Activated CD8-positive, alpha-beta memory T cell treated with anti-CD3 and anti-CD28 coated beads, Interleukin-2, amount 50 U/mL, for 1 hour (primary cell): ENCODE data around the gene RNF169.

Experiments used
- DNase-seq: peaks from one replicate; pipeline ENCODE4 v3.0.0-alpha.2; 2020; ENCODE audit errors: extremely low read depth

RNF169 gene

DNA sequence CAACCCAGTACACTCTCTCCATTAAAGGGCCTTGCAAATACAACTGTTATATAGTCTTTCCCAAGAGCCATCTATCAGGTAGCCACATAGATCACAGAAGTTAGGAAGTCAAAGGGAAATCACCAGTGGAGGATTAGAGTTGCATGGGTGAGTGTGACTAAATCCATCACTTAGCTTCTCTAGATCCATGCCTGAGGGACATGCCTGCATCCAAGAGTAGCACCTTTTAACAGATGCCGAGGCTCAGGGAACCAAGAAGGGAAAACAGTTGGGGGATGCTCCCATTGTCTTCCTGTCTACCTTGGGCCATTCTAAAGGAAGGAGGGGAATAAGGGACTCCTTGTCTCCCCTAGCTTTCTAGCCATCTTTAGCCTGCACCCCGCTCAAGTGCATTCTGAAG, 122.4 kb downstream of the RNF169 start:
- DNase-seq, result no peak

DNA sequence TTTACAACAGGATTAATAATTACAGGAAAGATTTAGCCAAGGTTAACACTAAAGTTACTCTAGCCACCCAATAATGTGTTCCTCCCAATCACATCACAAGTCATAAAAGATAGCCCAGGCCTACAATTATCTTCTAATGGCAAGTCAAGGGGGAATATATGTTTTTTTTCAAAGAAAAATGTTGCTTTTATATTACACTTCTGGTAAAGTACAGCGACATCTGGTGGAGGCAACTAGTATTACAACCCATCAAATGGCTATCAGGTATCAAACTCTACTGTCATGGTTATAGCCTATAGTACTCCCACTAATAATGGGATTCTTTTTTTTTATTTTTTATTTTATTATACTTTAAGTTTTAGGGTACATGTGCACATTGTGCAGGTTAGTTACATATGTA, 128.5 kb downstream of the RNF169 start:
- DNase-seq, result no peak
